H1 (cell line): ENCODE data around the gene RCBTB1. TPM values are rescaled to one million over a fixed set of nuclear protein-coding genes. Genes with fewer than 3 reads are reported as not detected.

Experiments used
- KDM5A ChIP-seq: fragments of 200-600 bp; IDR thresholded peaks from 2 replicates; pipeline ENCODE4 v1.7.1; 2012; ENCODE audit warnings: mild to moderate bottlenecking, low read length, inconsistent platforms, mixed read lengths
- PHF8 ChIP-seq: fragments of 200-600 bp; sonication (generic); conservative IDR thresholded peaks from 2 replicates; pipeline ENCODE4 v1.7.1; 2012; ENCODE audit warnings: low read depth, mild to moderate bottlenecking, inconsistent platforms, low read length, moderate library complexity
- SRF ChIP-seq: IDR thresholded peaks from 2 replicates; pipeline ENCODE4 v1.6.1; 2011; ENCODE audit warnings: mild to moderate bottlenecking, low read depth, low read length, moderate library complexity
- polyA plus RNA-seq, 7 experiments: library from polyadenylated mRNA; depleted of rRNA in 3 of 7; stranded (reverse) in 5 of 7; unstranded in 2 of 7; fragments of >200 nt in 5 of 7; fragments of 200-250 nt in 2 of 7; gene quantifications; 1 replicate in 5 of 7; 2 replicates in 1 of 7; 4 replicates in 1 of 7; pipeline versions ENCODE4 v1.2.1 to v1.2.3, GENCODE V29; 2011 to 2013; ENCODE audit warnings: missing spikeins in 2 of 7, mixed read lengths in 2 of 7
- total RNA-seq: library from RNA; stranded (reverse); fragmentation: NEBNext Ultra II Directional; extraction: Animal tissue kit (Norgen Biotek cat#: 25700); gene quantifications from 2 replicates; pipeline ENCODE4 v1.2.1, GENCODE V29; 2021
- TF ChIP-seq, protein P1 (sequence below): IDR thresholded peaks from 2 replicates; pipeline ENCODE4 v1.6.1; 2012; ENCODE audit warnings: inconsistent platforms

RCBTB1 gene
- total and polyA plus RNA-seq, 2 of the 8 experiments (the other 6 are each of a cell fraction or from before 2014, with no cell fraction given), result 13.7 to 29.8 TPM

DNA sequence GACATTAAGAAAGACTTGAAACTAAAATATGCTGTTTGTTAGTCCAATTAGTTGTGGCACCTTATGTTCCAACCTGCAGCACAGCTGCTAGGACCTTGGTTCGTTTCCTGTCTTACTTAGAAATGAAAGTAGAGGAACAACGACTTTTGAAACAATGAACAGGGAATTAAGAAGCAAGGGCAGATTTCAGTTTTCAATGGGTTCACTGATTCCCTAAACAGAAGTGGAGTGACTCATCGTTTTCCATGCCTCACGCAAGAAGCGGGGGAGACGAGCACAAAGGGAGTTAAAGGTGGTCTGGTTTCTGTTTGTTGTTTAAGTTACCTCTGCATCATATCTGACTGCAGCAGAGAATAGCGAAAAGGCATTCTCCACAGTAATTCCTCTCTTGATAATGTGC, 44.8 kb downstream of the RCBTB1 start (continued):
- TF ChIP-seq, protein P1, sequence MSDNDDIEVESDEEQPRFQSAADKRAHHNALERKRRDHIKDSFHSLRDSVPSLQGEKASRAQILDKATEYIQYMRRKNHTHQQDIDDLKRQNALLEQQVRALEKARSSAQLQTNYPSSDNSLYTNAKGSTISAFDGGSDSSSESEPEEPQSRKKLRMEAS, result no peak
- TF ChIP-seq KDM5A (no peak), PHF8 (no peak), SRF (no peak)
